ENCODE data around the gene RNF167.

DNA sequence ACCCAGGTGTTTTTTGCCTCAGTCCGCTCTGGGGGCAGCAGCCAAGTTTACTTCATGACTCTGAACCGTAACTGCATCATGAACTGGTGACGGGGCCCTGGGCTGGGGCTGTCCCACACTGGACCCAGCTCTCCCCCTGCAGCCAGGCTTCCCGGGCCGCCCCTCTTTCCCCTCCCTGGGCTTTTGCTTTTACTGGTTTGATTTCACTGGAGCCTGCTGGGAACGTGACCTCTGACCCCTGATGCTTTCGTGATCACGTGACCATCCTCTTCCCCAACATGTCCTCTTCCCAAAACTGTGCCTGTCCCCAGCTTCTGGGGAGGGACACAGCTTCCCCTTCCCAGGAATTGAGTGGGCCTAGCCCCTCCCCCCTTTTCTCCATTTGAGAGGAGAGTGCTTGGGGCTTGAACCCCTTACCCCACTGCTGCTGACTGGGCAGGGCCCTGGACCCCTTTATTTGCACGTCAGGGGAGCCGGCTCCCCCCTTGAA, 42.8 kb upstream of the RNF167 start:
- TF ChIP-seq, protein P1, sequence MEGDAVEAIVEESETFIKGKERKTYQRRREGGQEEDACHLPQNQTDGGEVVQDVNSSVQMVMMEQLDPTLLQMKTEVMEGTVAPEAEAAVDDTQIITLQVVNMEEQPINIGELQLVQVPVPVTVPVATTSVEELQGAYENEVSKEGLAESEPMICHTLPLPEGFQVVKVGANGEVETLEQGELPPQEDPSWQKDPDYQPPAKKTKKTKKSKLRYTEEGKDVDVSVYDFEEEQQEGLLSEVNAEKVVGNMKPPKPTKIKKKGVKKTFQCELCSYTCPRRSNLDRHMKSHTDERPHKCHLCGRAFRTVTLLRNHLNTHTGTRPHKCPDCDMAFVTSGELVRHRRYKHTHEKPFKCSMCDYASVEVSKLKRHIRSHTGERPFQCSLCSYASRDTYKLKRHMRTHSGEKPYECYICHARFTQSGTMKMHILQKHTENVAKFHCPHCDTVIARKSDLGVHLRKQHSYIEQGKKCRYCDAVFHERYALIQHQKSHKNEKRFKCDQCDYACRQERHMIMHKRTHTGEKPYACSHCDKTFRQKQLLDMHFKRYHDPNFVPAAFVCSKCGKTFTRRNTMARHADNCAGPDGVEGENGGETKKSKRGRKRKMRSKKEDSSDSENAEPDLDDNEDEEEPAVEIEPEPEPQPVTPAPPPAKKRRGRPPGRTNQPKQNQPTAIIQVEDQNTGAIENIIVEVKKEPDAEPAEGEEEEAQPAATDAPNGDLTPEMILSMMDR (IDR thresholded peaks at IDR 0.05; ENCODE audit: low read depth, low read length), result no peak
- TF ChIP-seq MYC (IDR thresholded peaks at IDR 0.05; ENCODE audit: low read depth, low read length) (no peak), POLR2A (IDR thresholded peaks at IDR 0.05; ENCODE audit: extremely low read depth, insufficient read length) (no peak)
